OCI-LY7 (cell line): Measurements from ENCODE around the gene C22orf31.

ENCODE experiments used
- EZH2phosphoT487 ChIP-seq: fragments of 200-600 bp; sonication (generic); IDR thresholded peaks from 2 replicates; pipeline ENCODE4 v1.6.1; 2018; ENCODE audit warnings: low read depth, borderline replicate concordance, mild to moderate bottlenecking, mixed run types, antibody characterized with exemption, low read length, moderate library complexity, mixed read lengths
- TF ChIP-seq, protein P1 (sequence below): fragments of 200-600 bp; sonication (generic); conservative IDR thresholded peaks from 2 replicates; pipeline ENCODE4 v1.5.1; 2014; ENCODE audit warnings: mild to moderate bottlenecking, antibody characterized with exemption, low read length, moderate library complexity, mixed read lengths

DNA sequence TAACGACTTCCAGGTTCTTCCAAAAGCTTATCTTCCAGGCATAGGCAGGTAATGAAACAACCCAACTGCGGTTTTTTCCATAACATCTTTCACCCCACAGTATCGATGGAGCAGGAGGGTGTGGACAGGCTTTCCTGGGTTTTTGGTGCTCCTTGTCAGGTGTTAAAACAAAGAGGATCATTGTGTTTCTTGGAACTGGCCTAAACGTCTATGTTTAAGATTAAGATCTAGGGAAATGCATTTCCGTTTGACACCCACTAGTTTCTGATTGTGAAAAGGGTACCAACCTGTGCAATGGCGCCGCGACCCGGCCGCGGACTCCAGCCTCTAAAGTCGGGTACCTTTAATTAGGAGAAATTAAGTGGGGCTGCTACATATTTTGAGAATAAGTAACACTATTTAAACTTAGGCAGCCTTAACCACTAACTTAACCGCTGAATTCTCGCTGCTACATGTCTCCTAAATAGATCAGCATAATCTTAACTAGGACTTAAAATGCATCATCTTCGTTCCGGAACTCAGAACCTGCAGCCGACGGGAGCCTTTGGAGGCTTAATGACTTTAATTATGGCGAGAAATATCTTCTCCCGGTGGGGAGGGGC lies 31.5 kb downstream of the C22orf31 start:
- TF ChIP-seq, protein P1, sequence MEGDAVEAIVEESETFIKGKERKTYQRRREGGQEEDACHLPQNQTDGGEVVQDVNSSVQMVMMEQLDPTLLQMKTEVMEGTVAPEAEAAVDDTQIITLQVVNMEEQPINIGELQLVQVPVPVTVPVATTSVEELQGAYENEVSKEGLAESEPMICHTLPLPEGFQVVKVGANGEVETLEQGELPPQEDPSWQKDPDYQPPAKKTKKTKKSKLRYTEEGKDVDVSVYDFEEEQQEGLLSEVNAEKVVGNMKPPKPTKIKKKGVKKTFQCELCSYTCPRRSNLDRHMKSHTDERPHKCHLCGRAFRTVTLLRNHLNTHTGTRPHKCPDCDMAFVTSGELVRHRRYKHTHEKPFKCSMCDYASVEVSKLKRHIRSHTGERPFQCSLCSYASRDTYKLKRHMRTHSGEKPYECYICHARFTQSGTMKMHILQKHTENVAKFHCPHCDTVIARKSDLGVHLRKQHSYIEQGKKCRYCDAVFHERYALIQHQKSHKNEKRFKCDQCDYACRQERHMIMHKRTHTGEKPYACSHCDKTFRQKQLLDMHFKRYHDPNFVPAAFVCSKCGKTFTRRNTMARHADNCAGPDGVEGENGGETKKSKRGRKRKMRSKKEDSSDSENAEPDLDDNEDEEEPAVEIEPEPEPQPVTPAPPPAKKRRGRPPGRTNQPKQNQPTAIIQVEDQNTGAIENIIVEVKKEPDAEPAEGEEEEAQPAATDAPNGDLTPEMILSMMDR, result no peak
- no peak for TF ChIP-seq EZH2phosphoT487
